ENCODE measurements around the gene HAUS1.

Gene HAUS1

DNA sequence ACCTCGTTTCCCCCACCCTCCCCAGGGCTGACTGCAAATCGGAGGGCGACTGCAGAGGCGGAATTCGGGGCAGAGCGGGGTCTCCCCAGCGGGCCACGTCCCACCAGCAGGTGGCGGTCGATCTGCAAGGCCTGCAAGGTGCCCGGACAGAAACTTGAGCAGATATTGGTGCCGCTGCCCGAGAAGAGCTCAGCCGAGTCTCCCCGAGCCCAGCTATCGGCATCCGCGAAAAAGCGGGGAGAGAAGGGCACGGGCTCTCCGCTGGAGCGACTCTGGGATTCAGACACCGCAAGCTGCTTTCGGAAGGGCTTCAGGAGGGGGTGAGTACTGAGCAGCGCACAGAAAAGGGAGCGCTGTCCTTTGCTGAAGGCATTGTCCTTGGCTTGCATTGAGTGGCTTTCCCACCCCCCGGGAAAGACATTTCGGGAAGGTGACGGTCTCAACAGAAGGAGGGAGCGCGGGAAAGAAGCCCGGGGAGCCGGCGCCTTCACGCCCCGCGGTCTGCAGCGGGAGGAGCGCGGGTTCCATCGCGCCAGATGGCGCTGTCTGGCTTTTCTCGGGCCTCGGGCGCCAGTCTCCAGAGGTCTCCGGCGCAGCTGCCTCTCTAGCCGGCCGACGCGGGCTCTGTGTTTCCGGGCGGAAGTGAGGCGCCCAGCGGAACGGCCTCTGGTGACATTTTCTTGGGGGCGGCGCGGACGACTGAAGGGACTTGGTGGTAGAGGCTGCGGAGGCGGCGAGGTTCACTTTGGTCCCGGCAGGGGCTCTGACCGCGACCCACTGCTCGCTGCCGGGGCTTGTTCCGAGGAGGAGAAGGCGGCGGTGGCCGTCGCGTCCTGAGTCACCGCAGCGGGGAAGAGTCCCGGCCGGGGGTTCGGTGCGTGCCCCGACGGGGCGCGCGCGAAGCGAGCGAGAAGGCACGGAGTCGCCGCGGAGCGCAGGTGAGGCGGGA is 69.5 kb downstream of the HAUS1 start:
- FAIRE-seq (no peak), DNase-seq (ENCODE audit: insufficient read length, low spot score) (peak; percentile 97)
- TF ChIP-seq, protein P1, sequence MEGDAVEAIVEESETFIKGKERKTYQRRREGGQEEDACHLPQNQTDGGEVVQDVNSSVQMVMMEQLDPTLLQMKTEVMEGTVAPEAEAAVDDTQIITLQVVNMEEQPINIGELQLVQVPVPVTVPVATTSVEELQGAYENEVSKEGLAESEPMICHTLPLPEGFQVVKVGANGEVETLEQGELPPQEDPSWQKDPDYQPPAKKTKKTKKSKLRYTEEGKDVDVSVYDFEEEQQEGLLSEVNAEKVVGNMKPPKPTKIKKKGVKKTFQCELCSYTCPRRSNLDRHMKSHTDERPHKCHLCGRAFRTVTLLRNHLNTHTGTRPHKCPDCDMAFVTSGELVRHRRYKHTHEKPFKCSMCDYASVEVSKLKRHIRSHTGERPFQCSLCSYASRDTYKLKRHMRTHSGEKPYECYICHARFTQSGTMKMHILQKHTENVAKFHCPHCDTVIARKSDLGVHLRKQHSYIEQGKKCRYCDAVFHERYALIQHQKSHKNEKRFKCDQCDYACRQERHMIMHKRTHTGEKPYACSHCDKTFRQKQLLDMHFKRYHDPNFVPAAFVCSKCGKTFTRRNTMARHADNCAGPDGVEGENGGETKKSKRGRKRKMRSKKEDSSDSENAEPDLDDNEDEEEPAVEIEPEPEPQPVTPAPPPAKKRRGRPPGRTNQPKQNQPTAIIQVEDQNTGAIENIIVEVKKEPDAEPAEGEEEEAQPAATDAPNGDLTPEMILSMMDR (IDR thresholded peaks at IDR 0.05; ENCODE audit: insufficient read depth, missing control alignments), result peak; percentile 82

DNA sequence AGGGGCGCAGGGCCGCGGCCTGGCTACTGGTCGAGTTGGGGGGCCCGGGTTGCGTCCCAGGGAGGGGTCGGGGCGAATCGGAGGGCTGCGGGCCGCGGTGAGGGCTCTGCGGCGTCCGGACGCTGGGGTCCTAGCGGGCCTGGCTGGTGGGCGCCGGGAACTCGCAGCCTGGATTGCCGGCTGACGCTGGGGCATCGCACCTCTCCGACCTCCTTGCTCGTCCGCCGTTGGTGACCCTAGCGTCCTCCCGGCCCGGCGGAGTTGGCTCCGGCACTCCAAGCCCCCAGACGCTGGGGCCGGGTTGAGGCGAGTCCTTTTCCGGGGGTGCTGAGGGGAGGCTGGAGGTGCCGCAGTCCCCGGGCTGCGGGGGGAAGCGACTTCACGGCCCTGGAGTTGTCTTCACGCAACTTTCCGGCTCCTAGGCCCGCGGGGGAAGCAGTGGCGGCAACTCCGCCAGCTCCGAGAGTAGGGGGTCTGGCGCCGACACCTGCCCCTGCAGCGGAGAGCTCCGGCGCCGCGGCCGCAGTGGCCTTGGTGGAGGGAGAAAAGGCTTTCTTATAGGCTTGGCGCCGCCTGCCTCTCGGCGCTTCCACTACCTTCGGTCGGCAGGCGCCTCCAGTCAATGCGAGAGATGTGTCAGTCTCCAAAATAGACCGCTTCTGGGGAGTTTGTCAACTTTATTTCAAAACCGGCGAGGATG is 70.3 kb downstream of the HAUS1 start:
- DNase-seq (ENCODE audit: insufficient read length, low spot score) (no peak), FAIRE-seq (no peak)
- TF ChIP-seq, protein P1 (IDR thresholded peaks at IDR 0.05; ENCODE audit: insufficient read depth, missing control alignments), result no peak

DNA sequence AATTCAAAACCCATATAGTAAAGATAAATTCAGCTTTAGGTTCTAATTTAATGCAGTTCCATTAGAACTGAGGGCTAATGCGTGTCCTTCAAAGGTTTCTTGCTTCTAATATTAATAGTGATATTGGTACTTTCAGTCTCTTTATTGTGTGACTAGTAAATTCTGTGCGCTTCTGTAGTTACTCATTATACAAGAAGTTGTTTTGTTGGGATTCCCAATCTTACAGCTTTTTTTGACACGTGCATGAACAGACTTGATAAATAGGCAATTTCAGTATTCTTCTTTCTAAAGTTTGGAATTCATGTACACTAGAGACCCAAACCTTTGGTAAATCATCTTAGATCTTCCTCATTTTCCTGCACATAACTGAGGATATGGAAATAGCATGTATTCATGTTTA is 71.8 kb downstream of the HAUS1 start:
- TF ChIP-seq, protein P1 (IDR thresholded peaks at IDR 0.05; ENCODE audit: insufficient read depth, missing control alignments), result no peak
- DNase-seq (ENCODE audit: insufficient read length, low spot score) (no peak), FAIRE-seq (no peak)
